WTC11 (cell line): ENCODE results near the gene ZNF146.
"Not testable (repeated sequence)": the region's sequence is repeated elsewhere in the genome, so short reads cannot be mapped to it uniquely, and the experiment has no call there.

ENCODE experiments used
- SP1 ChIP-seq: sonication (generic); formaldehyde crosslinking; conservative IDR thresholded peaks from 2 replicates; pipeline ENCODE4 v1.8.1; 2022; ENCODE audit warnings: missing genetic modification reagents
- ZBTB21 ChIP-seq: sonication (generic); formaldehyde crosslinking; IDR thresholded peaks from 2 replicates; pipeline ENCODE4 v1.8.1; 2023; ENCODE audit warnings: mild to moderate bottlenecking, missing genetic modification reagents, borderline replicate concordance
- TF ChIP-seq, protein P1 (sequence below): sonication (generic); formaldehyde crosslinking; IDR thresholded peaks from 2 replicates; pipeline ENCODE4 v1.8.1; 2023; ENCODE audit warnings: mild to moderate bottlenecking, missing genetic modification reagents, moderate library complexity
- TF ChIP-seq, protein P2 (sequence below): sonication (generic); formaldehyde crosslinking; IDR thresholded peaks from 2 replicates; pipeline ENCODE4 v1.8.1; 2023; ENCODE audit warnings: mild to moderate bottlenecking, missing genetic modification reagents

DNA sequence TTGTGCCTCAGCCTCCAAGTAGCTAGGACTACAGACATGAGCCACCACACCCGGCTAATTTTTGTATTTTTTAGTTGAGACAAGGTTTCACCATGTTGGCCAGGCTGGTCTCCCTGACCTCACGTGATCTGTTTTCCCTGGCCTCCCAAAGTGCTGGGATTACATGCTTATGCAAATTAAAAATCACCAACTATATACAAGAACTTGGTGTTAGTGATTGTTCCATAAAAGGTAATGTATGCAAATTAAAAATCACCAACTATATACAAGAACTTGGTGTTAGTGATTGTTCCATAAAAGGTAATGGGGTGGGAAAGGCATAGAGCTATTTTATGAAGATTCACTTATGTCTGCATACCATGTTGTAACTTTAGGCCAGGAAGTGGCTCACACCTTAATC lies 35.8 kb upstream of the ZNF146 start:
- not testable (repeated sequence) for TF ChIP-seq SP1, ZBTB21 (CRISPR knock-in tag)
- TF ChIP-seq, protein P1, sequence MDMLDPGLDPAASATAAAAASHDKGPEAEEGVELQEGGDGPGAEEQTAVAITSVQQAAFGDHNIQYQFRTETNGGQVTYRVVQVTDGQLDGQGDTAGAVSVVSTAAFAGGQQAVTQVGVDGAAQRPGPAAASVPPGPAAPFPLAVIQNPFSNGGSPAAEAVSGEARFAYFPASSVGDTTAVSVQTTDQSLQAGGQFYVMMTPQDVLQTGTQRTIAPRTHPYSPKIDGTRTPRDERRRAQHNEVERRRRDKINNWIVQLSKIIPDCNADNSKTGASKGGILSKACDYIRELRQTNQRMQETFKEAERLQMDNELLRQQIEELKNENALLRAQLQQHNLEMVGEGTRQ: not testable (repeated sequence)
- TF ChIP-seq, protein P2, sequence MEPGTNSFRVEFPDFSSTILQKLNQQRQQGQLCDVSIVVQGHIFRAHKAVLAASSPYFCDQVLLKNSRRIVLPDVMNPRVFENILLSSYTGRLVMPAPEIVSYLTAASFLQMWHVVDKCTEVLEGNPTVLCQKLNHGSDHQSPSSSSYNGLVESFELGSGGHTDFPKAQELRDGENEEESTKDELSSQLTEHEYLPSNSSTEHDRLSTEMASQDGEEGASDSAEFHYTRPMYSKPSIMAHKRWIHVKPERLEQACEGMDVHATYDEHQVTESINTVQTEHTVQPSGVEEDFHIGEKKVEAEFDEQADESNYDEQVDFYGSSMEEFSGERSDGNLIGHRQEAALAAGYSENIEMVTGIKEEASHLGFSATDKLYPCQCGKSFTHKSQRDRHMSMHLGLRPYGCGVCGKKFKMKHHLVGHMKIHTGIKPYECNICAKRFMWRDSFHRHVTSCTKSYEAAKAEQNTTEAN (CRISPR knock-in tag): not testable (repeated sequence)
